Nucleus accumbens (tissue), 56 donors: ENCODE data around the gene SMG1.
A peak's percentile ranks its signal among the peaks of the same experiment; 100 is the strongest.
"Not testable (repeated sequence)": the region's sequence is repeated elsewhere in the genome, so short reads cannot be mapped to it uniquely, and the experiment has no call there.

Experiments
- DNase-seq, 56 donors: peaks; one replicate each; lab custom pipeline; 2025; lab: John Stamatoyannopoulos, UW

The SMG1 gene

GRCh38 chr16:18802767-18803343, 123.4 kb downstream of the SMG1 start:
- DNase-seq = peak in 1 of 56 donors; percentile 0

GRCh38 chr16:18801145-18801972, 124.8 kb downstream of the SMG1 start, which contains the start of gene ARL6IP1:
Gene ARL6IP1, minus strand, starts transcription at chr16:18801549. Its CDS starts 83 bp downstream, at chr16:18801466.
- peak; percentile 76 to 100 (median 98) for DNase-seq

DNA sequence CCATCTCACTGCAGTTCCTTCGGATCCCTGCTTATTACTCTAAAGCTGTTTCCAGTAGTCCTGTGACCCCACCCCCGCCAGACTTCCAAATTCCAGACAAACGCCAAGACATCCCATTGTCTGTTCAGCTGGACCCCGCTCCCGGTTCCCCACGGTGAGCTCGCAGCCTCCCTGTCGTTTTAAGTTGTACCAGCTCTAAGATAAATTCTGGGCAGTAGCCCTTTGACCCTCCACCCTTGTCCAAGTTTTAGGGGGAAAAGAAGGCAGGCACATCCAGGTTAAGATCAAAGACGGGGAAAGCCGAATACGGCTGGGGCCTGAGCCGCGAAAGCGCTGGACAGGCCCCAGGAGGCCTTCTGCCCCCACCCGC, 125.4 kb downstream of the SMG1 start:
- DNase-seq = peak in 8 of 56 donors; percentile 23 to 49 (median 34)

DNA sequence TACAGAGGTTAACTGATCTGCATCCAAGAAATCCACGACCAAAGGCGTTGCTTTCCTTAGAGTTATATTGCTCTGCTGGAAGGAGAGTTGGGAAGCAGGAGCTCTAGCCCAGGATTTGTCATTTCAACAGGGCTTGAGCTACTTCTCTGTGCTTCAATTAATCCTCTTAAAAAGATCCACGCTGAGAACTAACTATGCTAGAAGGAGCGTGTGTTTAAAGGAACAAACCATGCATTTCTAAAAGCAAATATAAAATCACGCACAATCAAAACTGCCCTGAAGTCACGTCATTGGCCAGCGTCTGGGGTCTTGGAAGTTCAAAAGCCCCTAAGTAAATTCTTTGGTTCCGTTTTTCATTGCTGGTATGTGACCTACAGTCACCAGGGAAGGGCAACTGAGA, 125.9 kb downstream of the SMG1 start:
- DNase-seq = no peak

DNA sequence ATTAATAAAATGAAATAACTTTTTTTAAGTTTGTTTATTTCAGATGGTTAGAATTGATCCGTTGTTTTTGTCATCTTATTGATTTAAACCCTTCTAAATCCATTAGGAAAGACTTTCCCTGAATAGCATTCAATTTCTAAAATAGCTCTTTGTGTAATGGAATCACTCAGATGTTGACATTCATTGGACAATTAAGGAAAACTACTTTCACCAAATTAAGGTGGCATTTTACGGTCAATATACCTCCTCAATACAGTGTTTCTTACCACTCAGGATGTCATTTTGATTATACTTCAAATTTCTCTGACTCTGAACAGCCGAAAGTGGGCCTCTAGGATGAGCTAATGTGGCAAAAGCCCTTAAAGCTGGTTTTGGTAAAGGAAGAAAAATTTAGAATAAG, 126.7 kb downstream of the SMG1 start:
- DNase-seq = no peak

GRCh38 chr16:18797746-18798145, 128.5 kb downstream of the SMG1 start:
- DNase-seq = no peak

DNA sequence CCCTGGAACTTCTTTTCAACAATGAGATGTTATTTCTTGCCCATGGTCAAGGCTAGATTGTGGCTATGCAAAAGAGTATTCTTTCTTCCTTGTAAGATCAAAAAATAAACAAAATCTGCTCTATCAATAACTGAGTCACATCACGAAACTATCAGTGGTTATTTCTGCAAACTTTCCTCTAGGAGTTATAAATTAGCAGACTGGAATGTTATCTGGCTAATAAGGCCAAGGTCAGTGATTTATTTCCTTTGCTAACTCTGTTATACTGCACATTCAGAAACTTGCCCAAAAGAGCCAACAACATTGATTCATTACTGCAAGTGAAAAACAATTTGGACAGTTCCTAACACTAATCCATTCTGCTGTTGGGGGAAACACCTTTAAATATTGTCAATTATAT, 129.8 kb downstream of the SMG1 start:
- no peak for DNase-seq

DNA sequence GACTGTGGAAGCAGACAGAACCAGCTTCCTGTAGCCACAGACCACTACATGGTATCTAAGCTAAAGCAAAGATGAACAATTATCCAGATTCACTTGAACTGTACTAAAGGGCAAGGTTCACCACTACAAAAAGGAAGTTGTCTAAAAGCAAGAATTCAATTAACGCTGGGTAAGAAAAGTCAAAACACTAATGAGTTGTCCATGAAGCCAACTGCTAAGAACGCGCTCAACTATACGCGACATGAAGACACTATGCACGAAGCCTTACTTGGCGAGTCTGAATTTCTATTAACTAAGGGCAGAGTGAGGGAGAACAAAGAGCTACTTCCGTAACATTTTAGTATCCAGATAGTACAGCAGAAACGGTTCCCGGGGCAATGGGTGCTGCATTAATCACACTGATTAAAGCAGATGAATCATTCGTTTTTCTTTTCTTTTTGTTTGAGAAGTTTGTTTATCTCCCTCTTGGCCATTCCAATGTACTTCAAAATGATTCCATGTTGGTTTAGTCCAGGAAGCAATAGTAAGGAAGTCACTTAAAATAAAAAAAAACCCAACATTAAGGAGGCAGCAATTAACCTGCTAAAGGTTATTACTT, 133.3 kb downstream of the SMG1 start:
- no peak for DNase-seq

DNA sequence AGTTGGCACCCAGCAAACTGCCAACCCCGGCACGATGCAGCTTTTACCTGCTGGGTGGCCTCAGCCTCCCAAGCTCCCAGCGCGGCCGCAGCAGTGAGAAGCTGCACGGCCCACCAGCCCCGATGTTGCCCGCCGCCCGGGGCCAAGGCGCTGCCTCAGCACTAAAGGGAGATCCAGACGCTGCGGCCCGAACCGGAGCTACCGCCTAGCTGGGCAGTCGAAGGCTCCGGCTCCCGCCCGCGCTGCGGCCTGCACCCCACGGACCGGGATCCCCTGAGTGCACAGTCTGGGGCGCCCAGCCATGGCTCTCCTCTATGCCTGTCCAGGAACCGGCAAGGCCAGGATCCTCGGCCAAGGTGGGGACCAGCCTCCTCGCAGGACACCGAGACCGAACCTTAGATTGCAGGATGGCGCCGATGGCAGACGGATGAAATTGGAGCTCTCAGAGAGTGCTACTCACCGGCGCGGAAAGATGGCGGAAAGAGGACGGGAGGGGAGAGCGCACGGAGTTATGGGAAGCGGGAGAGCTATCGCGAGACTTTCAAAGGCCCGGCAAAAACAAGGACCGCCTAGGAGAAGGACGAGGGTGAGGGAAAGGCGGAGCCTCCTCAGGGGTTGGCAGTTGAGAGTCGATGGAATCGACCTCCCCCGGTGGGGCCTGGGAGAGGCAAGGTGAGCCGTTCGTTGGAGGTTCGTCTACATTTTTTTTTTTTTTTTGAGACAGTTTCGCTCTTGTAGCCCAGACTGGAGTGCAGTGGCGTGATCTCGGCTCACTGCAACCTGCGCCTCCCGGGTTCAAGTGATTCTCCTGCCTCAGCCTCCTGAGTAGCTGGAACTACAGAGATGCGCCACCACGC, 136.1 kb downstream of the SMG1 start, which contains the start of gene RPS15A:
Gene RPS15A (minus strand): TSS at position 485 of the 857 bp plus-strand sequence. CDS start 1,221 bp downstream, outside the sequence.
- peak; percentile 27 to 96 (median 90) for DNase-seq

DNA sequence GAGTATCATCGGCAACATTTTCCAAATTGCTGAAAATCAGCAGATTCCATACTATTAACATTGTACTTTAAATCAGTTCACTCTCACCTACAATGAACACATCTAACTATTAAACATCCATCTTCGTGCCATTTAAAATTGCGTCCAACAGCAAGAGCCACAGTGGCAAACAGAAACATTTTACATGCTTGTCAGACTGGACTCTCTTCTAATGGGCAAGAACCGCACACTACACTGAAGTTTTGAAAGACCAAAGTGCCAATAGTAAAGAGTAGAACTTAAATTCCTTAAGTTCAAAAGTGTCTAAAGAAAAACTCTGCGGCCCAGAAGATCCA, 136.7 kb downstream of the SMG1 start:
- DNase-seq = no peak

GRCh38 chr16:18788828-18789514, 137.2 kb downstream of the SMG1 start:
- no peak for DNase-seq

DNA sequence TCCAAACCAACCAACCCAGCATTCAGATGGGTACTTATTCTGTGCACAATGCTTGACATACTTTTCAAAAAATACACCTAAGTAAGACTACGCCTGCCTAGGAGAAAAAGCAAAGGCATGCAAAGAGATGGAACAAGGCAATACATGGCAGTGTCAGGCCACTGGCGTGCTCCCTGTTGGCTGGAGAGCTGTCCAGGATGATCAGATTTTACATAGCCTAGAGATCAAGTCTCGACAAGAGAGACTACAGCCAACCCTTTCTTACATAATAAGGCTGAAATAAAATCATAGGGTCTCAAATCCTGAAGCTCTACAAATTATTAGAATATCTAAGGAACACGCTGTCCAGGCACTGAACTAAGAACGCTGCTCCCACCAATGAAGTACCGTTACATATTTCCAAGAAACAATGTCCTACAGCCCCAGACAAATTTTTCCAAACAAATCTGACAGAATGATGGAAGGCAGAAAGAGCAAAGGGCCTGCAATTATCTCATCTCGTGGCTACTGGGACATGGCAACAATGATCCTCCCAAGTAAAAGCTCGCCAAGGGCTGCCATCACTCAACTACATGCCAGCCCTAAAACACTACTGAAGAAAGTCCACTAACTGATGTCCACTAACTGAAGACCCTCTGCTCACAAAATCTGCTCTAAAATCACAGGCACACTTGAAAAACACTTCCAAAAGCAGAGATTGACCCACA, 141.1 kb downstream of the SMG1 start:
- no peak for DNase-seq

- DNase-seq = no peak
Measured at GRCh38 chr16:18783430-18784341, 142.5 kb downstream of the SMG1 start.

GRCh38 chr16:18782697-18783429, 143.3 kb downstream of the SMG1 start:
- DNase-seq = no peak

- not testable (repeated sequence) for DNase-seq
Measured at GRCh38 chr16:18781232-18781631, 145.0 kb downstream of the SMG1 start.

DNA sequence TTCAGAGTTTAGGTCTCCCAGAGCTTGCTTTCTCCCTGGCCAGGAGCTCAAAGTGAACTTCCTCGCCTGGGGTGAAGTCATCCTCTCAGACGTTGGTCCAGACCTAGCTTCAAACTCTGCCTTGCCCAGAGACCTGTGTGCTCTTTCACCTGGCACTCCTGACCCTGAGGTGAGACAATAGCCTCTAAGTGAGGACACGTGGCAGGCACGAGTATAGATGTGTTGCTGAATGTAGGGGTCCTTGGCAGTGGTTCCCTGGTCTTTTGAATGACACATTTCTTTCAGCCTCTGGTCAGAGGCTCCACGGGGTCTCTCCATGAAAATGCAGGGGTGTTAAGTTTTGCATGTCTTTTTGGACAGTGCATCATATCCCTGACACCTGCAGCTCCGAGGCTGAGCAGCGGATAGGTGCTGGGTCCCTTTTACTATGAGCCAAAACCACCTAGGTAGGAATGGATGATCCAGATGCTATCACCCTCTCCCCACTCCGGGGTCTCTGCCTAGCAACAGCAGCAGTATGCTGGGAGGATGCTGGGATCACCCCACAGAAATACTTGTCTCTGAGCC, 145.7 kb downstream of the SMG1 start:
- not testable (repeated sequence) for DNase-seq

- DNase-seq = not testable (repeated sequence)
Measured at GRCh38 chr16:18777664-18778063, 148.5 kb downstream of the SMG1 start.
